Measurements from ENCODE around the gene CTCFL.

Gene CTCFL

GRCh38 chr20:57458400-57459160 is 66.4 kb downstream of the CTCFL start:
- TF ChIP-seq CTCF (IDR thresholded peaks at IDR 0.05; ENCODE audit: low read depth, low read length, missing control alignments), result no peak
- DNase-seq (ENCODE audit: low read depth), result no peak
- no peak overlapping the region for H3K4me3 ChIP-seq (ENCODE audit: low read depth, low read length)

- no peak overlapping the region for H3K4me3 ChIP-seq (ENCODE audit: low read depth, low read length)
- no peak for DNase-seq (ENCODE audit: low read depth)
- no peak for TF ChIP-seq CTCF (IDR thresholded peaks at IDR 0.05; ENCODE audit: low read depth, low read length, missing control alignments)
Measured at GRCh38 chr20:57457243-57458095, 67.5 kb downstream of the CTCFL start.

GRCh38 chr20:57456116-57456515 is 68.8 kb downstream of the CTCFL start:
- no peak overlapping the region for H3K4me3 ChIP-seq (ENCODE audit: low read depth, low read length)
- DNase-seq (ENCODE audit: low read depth), result no peak
- TF ChIP-seq CTCF (IDR thresholded peaks at IDR 0.05; ENCODE audit: low read depth, low read length, missing control alignments), result no peak

GRCh38 chr20:57455386-57455785 is 69.6 kb downstream of the CTCFL start:
- no peak for DNase-seq (ENCODE audit: low read depth)
- TF ChIP-seq CTCF (IDR thresholded peaks at IDR 0.05; ENCODE audit: low read depth, low read length, missing control alignments), result no peak
- no peak overlapping the region for H3K4me3 ChIP-seq (ENCODE audit: low read depth, low read length)

GRCh38 chr20:57451795-57452661 is 72.9 kb downstream of the CTCFL start:
- no peak for TF ChIP-seq CTCF (IDR thresholded peaks at IDR 0.05; ENCODE audit: low read depth, low read length, missing control alignments)
- DNase-seq (ENCODE audit: low read depth), result no peak
- H3K4me3 ChIP-seq (ENCODE audit: low read depth, low read length), result no peak overlapping the region

- no peak overlapping the region for H3K4me3 ChIP-seq (ENCODE audit: low read depth, low read length)
- no peak for TF ChIP-seq CTCF (IDR thresholded peaks at IDR 0.05; ENCODE audit: low read depth, low read length, missing control alignments)
- no peak for DNase-seq (ENCODE audit: low read depth)
Measured at GRCh38 chr20:57451431-57451794, 73.5 kb downstream of the CTCFL start.

Measured in GM12864 (cell line).